AG09319 (cell line): ENCODE measurements around the gene CEP131.

Experiments
- DNase-seq: peaks from one replicate; pipeline ENCODE4 v3.0.0-alpha.2; 2010; ENCODE audit warnings: low read depth; ENCODE audit errors: extremely low read depth
- CTCF ChIP-seq: IDR thresholded peaks from 2 replicates; pipeline ENCODE4 v1.5.1; 2011; ENCODE audit warnings: low read depth, mild to moderate bottlenecking, inconsistent platforms, low read length, moderate library complexity

CEP131 gene

GRCh38 chr17:81241648-81242420 is 19.1 kb upstream of the CEP131 start:
- no peak for DNase-seq
- TF ChIP-seq CTCF, result peak; percentile 78

GRCh38 chr17:81241203-81241602 is 18.4 kb upstream of the CEP131 start:
- no peak for TF ChIP-seq CTCF
- DNase-seq, result no peak

- no peak for DNase-seq
- TF ChIP-seq CTCF, result no peak
These were observed 18.0 kb upstream of the CEP131 start for GRCh38 chr17:81240761-81241160.

GRCh38 chr17:81239714-81240555 is 17.2 kb upstream of the CEP131 start:
- no peak for DNase-seq
- TF ChIP-seq CTCF, result no peak

- peak; percentile 99 for DNase-seq
- TF ChIP-seq CTCF, result no peak
These were observed 16.3 kb upstream of the CEP131 start, which contains the start of the genes NDUFAF8 and TEPSIN for GRCh38 chr17:81238815-81239713. Gene NDUFAF8 (plus strand): TSS chr17:81239318. CDS start chr17:81239364, 46 bp downstream. Gene TEPSIN (minus strand): TSS chr17:81239055. CDS start chr17:81239033, 22 bp downstream.

- no peak for DNase-seq
- TF ChIP-seq CTCF, result no peak
These were observed 15.7 kb upstream of the CEP131 start for GRCh38 chr17:81238490-81238814.
